ENCODE data around the gene RUNX1.

RUNX1 gene

DNA sequence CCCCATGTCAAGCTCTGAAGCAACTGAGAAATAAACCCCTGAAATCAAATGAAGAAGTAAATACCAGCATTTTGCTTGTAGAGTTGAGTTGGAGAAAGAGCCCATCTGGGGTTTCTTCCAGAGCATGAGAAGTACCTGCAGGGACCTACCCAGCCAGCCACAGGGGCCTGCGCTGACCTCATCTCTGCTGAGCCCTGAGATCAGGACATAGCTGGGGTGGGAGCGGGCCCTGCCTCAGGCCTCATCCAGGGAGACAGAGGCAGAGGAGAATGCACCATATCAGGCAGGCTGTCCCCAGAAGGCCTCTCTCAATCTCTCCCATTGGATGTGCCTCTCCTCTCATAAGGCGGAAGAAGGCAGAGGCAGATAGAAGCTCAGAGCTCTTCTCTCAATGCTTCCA is 27.6 kb downstream of the RUNX1 start:
- no peak for DNase-seq (ENCODE audit: low read depth)
- TF ChIP-seq, protein P1, sequence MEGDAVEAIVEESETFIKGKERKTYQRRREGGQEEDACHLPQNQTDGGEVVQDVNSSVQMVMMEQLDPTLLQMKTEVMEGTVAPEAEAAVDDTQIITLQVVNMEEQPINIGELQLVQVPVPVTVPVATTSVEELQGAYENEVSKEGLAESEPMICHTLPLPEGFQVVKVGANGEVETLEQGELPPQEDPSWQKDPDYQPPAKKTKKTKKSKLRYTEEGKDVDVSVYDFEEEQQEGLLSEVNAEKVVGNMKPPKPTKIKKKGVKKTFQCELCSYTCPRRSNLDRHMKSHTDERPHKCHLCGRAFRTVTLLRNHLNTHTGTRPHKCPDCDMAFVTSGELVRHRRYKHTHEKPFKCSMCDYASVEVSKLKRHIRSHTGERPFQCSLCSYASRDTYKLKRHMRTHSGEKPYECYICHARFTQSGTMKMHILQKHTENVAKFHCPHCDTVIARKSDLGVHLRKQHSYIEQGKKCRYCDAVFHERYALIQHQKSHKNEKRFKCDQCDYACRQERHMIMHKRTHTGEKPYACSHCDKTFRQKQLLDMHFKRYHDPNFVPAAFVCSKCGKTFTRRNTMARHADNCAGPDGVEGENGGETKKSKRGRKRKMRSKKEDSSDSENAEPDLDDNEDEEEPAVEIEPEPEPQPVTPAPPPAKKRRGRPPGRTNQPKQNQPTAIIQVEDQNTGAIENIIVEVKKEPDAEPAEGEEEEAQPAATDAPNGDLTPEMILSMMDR (IDR thresholded peaks at IDR 0.05; ENCODE audit: low read depth, low read length, missing control alignments), result no peak
- no peak overlapping the region for H3K4me3 ChIP-seq (ENCODE audit: low read depth, low read length)
- in situ Hi-C loops (cut with HindIII; ENCODE audit: low sequenced_read_pairs), result no loop called here

DNA sequence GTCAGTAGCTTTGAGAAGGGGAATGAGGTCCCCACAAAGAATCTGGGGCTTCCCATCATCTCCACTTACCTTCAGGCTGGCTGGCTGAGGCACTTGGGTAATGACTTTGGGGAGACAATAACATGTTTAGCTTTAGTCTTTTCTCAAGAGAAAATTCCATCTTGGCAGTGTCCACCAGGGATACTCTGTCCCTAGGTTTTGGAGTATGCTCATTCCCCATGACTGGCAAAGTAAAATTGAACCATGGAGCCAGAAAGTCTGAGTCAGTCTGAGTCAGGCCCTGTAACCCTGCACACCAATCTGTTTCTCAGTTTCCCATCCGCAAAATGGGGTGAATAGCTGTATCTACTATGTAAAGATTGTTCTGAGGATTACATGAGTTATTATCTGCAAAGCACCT is 28.2 kb downstream of the RUNX1 start:
- TF ChIP-seq, protein P1 (IDR thresholded peaks at IDR 0.05; ENCODE audit: low read depth, low read length, missing control alignments), result no peak

DNA sequence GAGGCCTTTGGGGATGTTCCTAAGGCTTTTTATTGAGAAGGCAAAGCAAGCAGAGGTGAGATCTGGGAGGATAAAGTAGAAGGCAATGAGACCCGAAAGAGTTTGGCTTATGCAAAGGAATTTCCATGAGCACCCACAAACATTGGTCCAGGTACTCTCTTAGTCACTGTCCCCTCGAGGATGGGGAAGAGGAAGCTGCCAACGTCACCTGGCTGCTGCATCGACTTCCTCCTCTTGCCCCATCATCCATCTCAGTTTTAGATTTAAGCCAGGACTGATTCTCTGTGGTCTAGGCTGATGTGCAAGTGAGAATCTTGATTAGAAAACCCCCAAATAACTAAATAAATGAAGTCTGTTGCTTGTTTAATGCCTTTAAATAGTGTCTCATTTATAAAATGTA is 28.7 kb downstream of the RUNX1 start:
- DNase-seq (ENCODE audit: low read depth), result no peak
- H3K4me3 ChIP-seq (ENCODE audit: low read depth, low read length), result no peak overlapping the region
- in situ Hi-C loops (cut with HindIII; ENCODE audit: low sequenced_read_pairs), result no loop called here
- TF ChIP-seq, protein P1 (IDR thresholded peaks at IDR 0.05; ENCODE audit: low read depth, low read length, missing control alignments), result no peak

More for the DNA sequence above, 28.2 kb downstream of the RUNX1 start:
- in situ Hi-C loops (cut with HindIII; ENCODE audit: low sequenced_read_pairs), result no loop called here
- DNase-seq (ENCODE audit: low read depth), result no peak
- no peak overlapping the region for H3K4me3 ChIP-seq (ENCODE audit: low read depth, low read length)

DNA sequence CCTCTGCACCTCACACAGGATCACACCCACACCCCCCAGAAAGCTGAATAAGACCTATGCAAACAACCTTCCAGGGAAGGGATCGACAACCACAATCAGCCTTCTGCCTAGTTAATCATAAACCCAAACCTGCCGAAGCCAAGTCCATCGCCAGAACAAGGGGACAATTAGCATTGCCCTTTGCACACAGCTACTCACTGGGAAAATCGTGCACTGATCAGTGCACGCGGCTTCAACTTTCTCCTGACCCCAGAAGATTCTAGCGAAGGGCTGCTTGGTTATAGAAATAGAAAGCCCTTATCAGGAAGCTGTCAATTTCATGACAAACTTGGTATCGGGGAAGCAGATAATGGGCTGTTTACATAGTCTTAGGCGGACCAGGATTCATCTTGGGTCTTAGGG is 29.5 kb downstream of the RUNX1 start:
- TF ChIP-seq, protein P1 (IDR thresholded peaks at IDR 0.05; ENCODE audit: low read depth, low read length, missing control alignments), result no peak
- in situ Hi-C loops (cut with HindIII; ENCODE audit: low sequenced_read_pairs), result no loop called here
- DNase-seq (ENCODE audit: low read depth), result no peak
- no peak overlapping the region for H3K4me3 ChIP-seq (ENCODE audit: low read depth, low read length)

DNA sequence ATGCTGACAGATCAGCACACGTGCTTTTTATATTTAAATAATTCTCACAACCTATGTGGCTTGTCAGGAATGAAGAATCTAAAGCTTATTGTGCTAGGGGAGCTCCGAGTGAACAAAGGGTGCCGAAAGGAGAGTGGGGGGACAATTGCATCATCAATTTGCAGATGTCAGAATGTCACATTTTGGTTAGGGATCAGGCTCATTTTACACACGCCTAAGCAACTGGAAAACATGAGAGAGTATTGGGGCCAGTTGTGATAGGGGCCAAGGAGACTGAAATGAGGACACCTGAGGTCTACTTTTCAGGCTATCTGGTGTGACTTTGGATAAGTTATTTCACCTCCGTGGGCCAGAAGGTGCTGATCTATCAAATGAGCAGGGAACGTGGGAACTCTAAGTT is 31.8 kb downstream of the RUNX1 start:
- TF ChIP-seq, protein P1 (IDR thresholded peaks at IDR 0.05; ENCODE audit: low read depth, low read length, missing control alignments), result no peak
- in situ Hi-C loops (cut with HindIII; ENCODE audit: low sequenced_read_pairs), result no loop called here

DNA sequence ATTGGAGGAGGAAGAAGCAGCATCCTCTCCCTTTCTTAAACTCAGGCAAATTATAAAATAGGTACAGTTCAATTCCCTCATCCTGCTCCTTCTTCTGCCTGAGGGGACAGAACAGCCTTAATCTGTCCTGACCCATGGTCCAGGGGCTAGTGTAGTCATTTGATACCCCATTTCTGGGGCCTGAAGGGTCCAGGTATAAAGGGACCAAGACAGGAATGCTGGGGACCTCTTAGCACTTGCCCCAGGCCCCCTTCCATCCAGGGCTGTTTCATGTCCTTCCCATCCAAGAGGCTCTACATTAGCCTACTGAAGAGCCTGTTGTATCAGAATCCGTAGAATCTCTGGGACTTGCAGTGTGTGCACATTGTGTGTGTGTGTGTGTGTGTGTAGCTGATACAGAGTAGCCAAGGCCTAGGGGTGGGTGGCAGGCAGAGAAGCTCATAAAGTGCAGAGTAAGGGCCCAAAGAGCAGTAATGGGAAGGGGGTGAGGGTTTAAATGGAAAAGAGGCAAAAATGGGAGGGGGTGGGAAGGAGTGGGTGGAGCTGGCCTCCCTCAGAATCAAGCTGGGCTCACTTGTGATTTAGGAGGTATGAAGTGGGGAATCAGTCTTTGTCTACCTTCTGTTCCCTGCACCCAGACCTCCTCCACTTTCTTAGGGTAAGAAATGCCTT is 32.4 kb downstream of the RUNX1 start:
- DNase-seq (ENCODE audit: low read depth), result no peak
- in situ Hi-C loops (cut with HindIII; ENCODE audit: low sequenced_read_pairs), result no loop called here
- TF ChIP-seq, protein P1 (IDR thresholded peaks at IDR 0.05; ENCODE audit: low read depth, low read length, missing control alignments), result no peak

More for the DNA sequence above, 31.8 kb downstream of the RUNX1 start:
- no peak for DNase-seq (ENCODE audit: low read depth)
- H3K4me3 ChIP-seq (ENCODE audit: low read depth, low read length), result no peak overlapping the region

More for the DNA sequence above, 32.4 kb downstream of the RUNX1 start:
- H3K4me3 ChIP-seq (ENCODE audit: low read depth, low read length), result no peak overlapping the region
